ENCODE measurements around the gene FKTN.

FKTN gene

GRCh38 chr9:105636331-105636730 is 78.4 kb downstream of the FKTN start:
- DNase-seq = no peak

GRCh38 chr9:105637787-105638395 is 80.0 kb downstream of the FKTN start:
- DNase-seq = no peak

- DNase-seq = no peak
Observed at GRCh38 chr9:105639936-105640335, 82.0 kb downstream of the FKTN start.

- DNase-seq = no peak
Observed at GRCh38 chr9:105643795-105644194, 85.9 kb downstream of the FKTN start.

GRCh38 chr9:105646879-105647594 is 89.1 kb downstream of the FKTN start:
- no peak for DNase-seq

GRCh38 chr9:105647595-105648349 is 89.8 kb downstream of the FKTN start:
- DNase-seq = no peak

- no peak for DNase-seq
Observed at GRCh38 chr9:105651806-105652205, 93.9 kb downstream of the FKTN start.

GRCh38 chr9:105656131-105656921 is 98.4 kb downstream of the FKTN start:
- DNase-seq = no peak

GRCh38 chr9:105658351-105658750 is 100.4 kb downstream of the FKTN start:
- no peak for DNase-seq

- no peak for DNase-seq
Observed at GRCh38 chr9:105661011-105661410, 103.1 kb downstream of the FKTN start.

GRCh38 chr9:105662184-105663104 is 104.5 kb downstream of the FKTN start, which contains the start of gene TAL2:
Gene TAL2 (plus strand): TSS chr9:105662457. CDS start chr9:105662497, 40 bp downstream.
- DNase-seq = no peak

GRCh38 chr9:105663914-105664313 is 106.0 kb downstream of the FKTN start:
- DNase-seq = no peak

- no peak for DNase-seq
Observed at GRCh38 chr9:105667867-105668266, 109.9 kb downstream of the FKTN start.

GRCh38 chr9:105670315-105670714 is 112.4 kb downstream of the FKTN start:
- DNase-seq = no peak

- DNase-seq = no peak
Observed at GRCh38 chr9:105670775-105671174, 112.8 kb downstream of the FKTN start.

GRCh38 chr9:105672711-105673234 is 114.8 kb downstream of the FKTN start:
- DNase-seq = peak; percentile 90

- DNase-seq = no peak
Observed at GRCh38 chr9:105673850-105674387, 116.0 kb downstream of the FKTN start.

GRCh38 chr9:105676351-105676923 is 118.5 kb downstream of the FKTN start:
- no peak for DNase-seq

GRCh38 chr9:105678163-105678562 is 120.2 kb downstream of the FKTN start:
- no peak for DNase-seq

- no peak for DNase-seq
Observed at GRCh38 chr9:105678781-105679180, 120.8 kb downstream of the FKTN start.
